ENCODE results near the gene VSTM1.

- TF ChIP-seq CTCF (IDR thresholded peaks at IDR 0.05; ENCODE audit: extremely low read depth in 1 of 2, insufficient read depth in 1 of 2, low read depth in 1 of 2, low read length in 2 of 2) (peak; percentile 34 to 53), JUN (IDR thresholded peaks at IDR 0.05; ENCODE audit: borderline replicate concordance, insufficient read depth, insufficient read length, low read depth) (no peak)
Observed at GRCh38 chr19:54030895-54031586, 32.7 kb downstream of the VSTM1 start.
